ENCODE measurements around the gene MEI1.

The MEI1 gene

GRCh38 chr22:41659941-41660340, 39.4 kb upstream of the MEI1 start:
- TF ChIP-seq ZFX (IDR thresholded peaks at IDR 0.05; ENCODE audit: borderline replicate concordance): no peak
- TF ChIP-seq CTCF (IDR thresholded peaks at IDR 0.05): no peak
- H3K27ac ChIP-seq: no peak overlapping the region

- no peak overlapping the region for H3K27ac ChIP-seq
- TF ChIP-seq CTCF (IDR thresholded peaks at IDR 0.05) (no peak), ZFX (IDR thresholded peaks at IDR 0.05; ENCODE audit: borderline replicate concordance) (no peak)
Observed at GRCh38 chr22:41660416-41660815, 38.9 kb upstream of the MEI1 start.

- TF ChIP-seq ZFX (IDR thresholded peaks at IDR 0.05; ENCODE audit: borderline replicate concordance) (no peak), CTCF (IDR thresholded peaks at IDR 0.05) (no peak)
- no peak overlapping the region for H3K27ac ChIP-seq
Observed at GRCh38 chr22:41661088-41661487, 38.2 kb upstream of the MEI1 start.

DNA sequence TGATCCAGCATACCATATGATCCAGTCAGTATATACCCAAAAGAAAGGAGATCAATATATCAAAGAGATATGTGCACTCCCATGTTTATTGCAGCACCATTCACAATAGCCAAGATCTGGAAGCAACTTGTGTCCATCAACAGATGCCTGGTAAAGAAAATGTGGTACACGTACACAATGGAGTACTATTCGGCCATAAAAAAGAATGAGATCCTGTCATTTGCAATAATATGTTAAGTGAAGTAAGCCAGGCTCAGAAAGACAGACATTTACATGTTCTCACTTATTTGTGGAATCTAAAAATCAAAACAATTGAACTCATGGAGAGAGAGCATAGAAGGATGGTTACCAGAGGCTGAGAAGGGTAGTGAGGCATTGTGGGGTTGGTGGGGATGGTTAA, 37.6 kb upstream of the MEI1 start:
- no peak overlapping the region for H3K27ac ChIP-seq
- TF ChIP-seq CTCF (IDR thresholded peaks at IDR 0.05): no peak
- TF ChIP-seq ZFX (IDR thresholded peaks at IDR 0.05; ENCODE audit: borderline replicate concordance): no peak

DNA sequence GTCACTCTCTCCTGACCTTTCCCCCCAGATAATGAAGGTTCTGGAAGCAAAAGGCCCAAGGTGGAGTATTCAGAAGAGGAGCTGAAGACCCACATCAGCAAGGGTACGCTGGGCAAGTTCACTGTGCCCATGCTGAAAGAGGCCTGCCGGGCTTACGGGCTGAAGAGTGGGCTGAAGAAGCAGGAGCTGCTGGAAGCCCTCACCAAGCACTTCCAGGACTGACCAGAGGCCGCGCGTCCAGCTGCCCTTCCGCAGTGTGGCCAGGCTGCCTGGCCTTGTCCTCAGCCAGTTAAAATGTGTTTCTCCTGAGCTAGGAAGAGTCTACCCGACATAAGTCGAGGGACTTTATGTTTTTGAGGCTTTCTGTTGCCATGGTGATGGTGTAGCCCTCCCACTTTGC, 35.7 kb upstream of the MEI1 start:
- peak overlapping the region; percentile 99; the same call in 1 of the 2 replicates for H3K27ac ChIP-seq

DNA sequence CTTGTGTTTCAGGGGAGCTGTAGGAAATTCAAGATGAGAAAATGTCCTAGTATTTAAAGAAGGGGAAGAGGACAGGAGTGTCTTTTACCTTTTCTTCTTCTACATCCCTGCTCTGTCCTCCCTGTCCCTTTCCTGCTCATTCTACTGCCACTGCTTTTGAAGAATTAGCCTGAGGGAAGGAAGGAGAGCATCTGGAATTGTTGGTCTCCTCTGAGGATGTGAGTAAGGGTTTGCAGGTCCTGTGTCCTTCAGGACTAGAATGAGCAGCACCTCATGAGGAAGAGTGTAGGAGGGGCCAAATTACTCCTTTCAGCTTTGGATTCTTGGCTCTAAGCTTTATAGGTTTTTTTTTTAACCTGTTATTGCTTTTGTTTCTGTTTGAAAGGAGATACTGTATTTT, 34.8 kb upstream of the MEI1 start:
- no peak for TF ChIP-seq ZFX (IDR thresholded peaks at IDR 0.05; ENCODE audit: borderline replicate concordance)
- H3K27ac ChIP-seq: peak overlapping the region; percentile 99

DNA sequence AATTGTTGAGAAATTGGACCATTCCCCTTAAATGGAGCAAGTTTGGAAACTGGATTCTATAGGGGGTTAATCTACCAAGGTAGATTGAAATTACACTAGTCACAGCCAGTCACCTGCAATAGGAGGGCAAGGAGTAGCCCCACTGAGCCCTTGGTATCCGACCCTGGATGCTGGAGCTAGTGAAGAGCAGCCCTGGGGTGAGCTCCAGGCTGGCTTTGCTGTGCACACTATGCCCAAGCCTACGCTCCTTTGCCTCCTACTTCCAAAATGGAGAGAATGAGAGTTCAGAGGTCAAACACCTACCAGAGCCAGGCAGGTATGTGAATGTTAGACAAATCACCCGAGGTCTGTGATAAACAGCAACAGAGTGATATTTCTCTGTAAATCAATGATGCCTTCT, 34.4 kb upstream of the MEI1 start:
- TF ChIP-seq CTCF (IDR thresholded peaks at IDR 0.05): no peak
- no peak for TF ChIP-seq ZFX (IDR thresholded peaks at IDR 0.05; ENCODE audit: borderline replicate concordance)
- peak overlapping the region; percentile 99 for H3K27ac ChIP-seq

- peak overlapping the region; percentile 99; the same call in 1 of the 2 replicates for H3K27ac ChIP-seq
- TF ChIP-seq ZFX (IDR thresholded peaks at IDR 0.05; ENCODE audit: borderline replicate concordance): no peak
- no peak for TF ChIP-seq CTCF (IDR thresholded peaks at IDR 0.05)
Observed at GRCh38 chr22:41668971-41669911, 30.1 kb upstream of the MEI1 start.

DNA sequence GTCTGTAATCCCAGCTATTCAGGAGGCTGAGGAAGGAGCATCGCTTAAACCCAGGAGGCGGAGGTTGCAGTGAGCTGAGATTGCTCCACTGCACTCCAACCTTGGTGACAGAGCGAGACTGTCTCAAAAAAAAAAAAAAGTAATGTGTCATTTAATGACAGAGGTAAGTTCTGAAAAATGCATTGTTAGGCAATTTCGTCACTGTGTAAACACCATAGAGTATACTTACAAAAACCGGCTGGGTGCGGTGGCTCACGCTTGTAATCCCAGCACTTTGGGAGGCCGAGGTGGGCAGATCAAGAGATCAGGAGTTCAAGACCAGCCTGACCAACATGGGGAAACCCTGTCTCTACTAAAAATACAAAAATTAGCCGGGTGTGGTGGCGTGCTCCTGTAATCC, 27.2 kb upstream of the MEI1 start:
- H3K27ac ChIP-seq: peak overlapping the region; percentile 42

Measured in 22Rv1 (cell line).